ENCODE data around the gene SDHAF4.
A peak's percentile ranks its signal among the peaks of the same experiment; 100 is the strongest.
"Not testable (repeated sequence)": the region's sequence is repeated elsewhere in the genome, so short reads cannot be mapped to it uniquely, and the experiment has no call there.

Gene SDHAF4

DNA sequence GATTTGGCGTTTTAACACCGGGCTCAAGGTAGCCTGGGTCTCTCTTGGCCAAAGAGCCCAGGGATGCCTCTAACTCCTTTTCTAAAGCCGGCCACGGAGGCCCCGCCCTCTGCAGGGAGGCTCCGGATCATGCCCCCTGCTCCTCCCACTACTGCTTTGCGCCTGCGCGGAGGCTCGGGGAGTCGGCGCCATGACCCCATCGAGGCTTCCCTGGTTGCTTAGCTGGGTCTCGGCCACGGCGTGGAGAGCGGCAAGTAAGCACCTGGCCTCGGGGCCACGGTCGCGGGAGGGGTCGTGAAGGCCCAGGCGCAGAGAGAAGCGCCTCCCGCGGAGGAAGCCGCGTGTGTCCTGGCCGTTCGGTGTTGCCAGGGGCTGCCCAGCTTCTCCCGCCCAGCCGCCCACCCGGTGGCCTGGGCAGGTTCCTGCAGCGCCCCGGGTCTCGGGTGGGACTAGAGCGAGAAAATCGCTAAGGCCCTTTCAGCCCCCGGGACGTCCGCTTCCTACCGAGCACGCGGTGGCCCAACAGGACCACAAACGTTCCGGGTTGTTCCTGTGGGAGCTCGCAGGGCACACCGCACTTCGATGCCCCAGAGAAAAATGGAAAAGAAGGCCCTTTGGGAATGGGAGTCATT, at the start of gene SDHAF4:
TSS of gene SDHAF4 (plus strand) at position 180 of the 632 bp plus-strand sequence. CDS start at position 191, 11 bp downstream.
- peak; percentile 79 for DNase-seq

DNA sequence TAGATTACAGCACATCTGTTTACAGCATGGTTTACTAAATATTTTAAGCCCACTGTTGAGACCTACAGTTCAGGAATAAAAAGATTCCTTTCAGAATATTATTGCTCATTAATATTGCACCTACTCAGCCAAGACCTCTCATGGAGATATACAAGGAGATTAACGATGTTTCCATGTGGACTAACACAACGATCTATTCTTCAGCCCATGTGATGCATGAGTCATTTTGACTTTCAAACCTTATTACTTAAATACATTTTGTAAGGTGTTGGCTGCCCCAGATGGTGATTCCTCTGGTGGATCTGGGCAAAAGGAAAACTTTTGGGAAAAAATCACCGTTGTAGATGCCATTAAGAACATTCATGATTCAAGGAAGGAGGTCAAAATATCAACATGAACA, 48.0 kb upstream of the SDHAF4 start:
- DNase-seq = no peak

GRCh38 chr6:70520575-70520974, 46.2 kb upstream of the SDHAF4 start:
- DNase-seq = no peak

DNA sequence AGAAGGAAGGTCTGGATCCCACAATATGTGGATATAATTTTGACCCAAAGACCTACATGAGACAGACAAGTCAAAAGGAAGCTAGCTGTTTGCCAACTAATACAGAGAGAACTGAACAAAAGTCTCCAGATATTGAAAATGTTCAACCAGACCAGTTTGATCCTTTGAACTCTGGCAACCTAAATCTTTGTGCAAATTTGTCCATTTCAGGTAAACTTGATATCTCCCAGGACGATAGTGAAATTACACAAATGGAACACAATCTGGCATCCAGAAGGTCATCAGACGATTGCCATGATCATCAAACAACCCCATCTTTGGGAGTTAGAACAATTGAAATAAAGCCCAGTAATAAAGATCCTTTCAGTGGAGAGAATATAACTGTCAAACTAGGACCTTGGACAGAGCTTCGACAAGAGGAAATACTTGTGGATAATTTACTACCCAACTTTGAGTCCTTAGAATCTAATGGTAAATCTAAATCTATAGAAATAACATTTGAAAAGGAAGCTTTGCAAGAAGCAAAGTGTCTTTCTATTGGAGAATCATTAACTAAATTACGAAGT, 41.9 kb upstream of the SDHAF4 start:
- no peak for DNase-seq

DNA sequence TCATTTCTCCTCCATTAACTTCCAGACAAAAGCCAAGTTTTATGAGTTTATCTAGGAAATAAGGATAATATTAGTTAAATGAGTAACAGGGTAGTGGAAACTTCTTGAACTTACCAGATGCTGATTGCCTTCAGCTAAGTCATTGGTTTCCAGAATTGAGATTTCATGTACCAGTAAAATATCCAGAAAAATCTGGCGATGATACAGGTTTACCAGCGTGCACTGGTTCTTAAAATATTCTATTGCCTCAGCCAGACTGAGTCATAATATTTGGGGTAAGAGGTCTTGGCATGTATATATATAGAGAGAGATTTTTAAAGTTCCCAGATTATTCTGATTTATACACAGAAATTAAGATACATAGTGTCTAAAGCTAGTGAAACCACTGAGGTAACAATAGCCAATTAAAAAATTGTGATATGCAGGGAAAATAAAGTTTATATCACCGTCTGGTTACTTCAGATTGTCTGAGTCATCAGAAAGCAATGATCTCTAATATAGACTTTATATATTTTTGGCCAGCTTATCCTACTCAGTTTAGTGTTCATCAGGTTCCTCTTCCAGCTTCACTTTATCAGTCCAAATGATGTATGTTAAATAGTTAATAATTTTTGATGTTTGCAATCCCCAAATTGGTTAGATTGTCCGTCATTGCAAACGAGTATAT, 39.5 kb upstream of the SDHAF4 start:
- DNase-seq = no peak

DNA sequence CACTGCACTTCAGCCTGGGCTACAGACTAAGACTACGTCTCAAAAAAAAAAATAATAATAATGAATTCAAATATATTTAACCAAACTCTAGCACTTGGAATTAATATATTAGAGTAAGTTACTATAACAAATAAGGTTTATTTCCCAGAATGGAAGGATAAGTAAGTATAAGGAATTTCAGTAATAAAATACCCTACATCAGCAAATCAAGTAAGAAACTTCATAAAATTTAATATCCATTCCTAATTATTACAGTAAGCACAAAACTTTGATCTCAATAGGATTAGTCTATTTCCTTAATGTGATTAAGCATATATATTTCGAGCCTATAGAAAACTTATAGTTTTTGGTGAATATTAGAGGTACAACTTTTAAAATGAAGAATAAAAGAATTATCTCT, 36.7 kb upstream of the SDHAF4 start:
- no peak for DNase-seq

GRCh38 chr6:70531133-70531532, 35.6 kb upstream of the SDHAF4 start:
- no peak for DNase-seq

DNA sequence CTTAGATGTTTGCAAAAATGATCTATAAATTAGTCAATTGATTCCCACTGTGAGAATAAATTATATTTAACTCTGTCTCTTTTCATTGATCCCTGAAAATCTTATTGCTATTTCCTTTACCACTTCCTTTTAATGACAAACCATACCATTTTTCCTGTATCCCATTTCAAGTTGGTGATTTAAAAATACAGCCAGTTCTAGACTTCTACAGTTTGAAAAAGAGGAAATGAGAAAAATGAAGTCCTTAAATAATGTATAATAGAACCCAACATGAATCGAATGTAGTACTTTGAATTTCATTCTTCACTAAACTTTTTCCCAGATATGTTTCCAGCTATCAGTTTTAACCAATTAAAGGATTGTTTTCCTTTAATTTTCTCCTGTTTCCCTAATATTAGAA, 29.5 kb upstream of the SDHAF4 start:
- no peak for DNase-seq

DNA sequence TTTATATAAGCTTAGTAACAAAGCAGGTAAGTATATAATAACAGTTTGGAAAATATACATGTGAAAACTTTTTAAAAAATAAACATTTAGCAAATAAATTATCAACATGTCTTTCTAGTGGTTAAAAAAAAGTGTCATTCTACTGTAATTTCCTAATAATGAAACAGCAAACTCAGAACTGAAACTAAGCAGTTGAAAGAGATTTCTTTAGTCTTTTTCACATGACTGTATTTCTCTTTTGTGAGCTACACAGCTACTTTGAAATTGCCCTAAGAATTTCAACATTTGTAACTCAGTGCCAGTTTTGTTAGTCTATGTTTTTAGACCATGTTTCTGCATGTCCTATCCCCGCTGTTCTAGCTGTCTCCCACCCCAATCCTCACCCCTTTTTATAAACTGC, 28.4 kb upstream of the SDHAF4 start:
- no peak for DNase-seq

- no peak for DNase-seq
Observed at GRCh38 chr6:70547313-70547712, 19.4 kb upstream of the SDHAF4 start.

GRCh38 chr6:70547905-70548304, 18.8 kb upstream of the SDHAF4 start:
- no peak for DNase-seq

- no peak for DNase-seq
Observed at GRCh38 chr6:70549327-70549726, 17.4 kb upstream of the SDHAF4 start.

- DNase-seq = no peak
Observed at GRCh38 chr6:70551566-70551965, 15.2 kb upstream of the SDHAF4 start.

- not testable (repeated sequence) for DNase-seq
Observed at GRCh38 chr6:70552286-70552940, 14.3 kb upstream of the SDHAF4 start.

GRCh38 chr6:70552974-70553373, 13.8 kb upstream of the SDHAF4 start:
- no peak for DNase-seq

- DNase-seq = no peak
Observed at GRCh38 chr6:70557998-70558397, 8.7 kb upstream of the SDHAF4 start.

DNA sequence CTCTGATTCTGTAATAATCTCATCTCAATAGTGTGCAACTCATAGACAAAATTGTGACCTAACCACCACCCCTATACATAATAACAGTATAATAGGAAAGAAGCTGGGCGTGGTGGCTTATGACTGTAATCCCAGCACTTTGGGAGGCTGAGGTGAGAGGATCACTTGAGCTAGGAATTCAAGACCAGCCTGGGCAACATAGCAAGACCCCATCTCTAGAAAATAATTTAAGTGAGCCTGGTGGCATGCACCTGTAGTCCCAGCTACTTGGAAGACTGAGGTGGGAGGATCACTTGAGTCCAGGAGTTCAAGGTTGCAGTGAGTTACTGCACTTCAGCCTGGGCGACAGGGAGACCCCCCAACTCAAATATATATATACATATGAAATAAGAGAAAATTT, 4.3 kb upstream of the SDHAF4 start:
- not testable (repeated sequence) for DNase-seq

DNA sequence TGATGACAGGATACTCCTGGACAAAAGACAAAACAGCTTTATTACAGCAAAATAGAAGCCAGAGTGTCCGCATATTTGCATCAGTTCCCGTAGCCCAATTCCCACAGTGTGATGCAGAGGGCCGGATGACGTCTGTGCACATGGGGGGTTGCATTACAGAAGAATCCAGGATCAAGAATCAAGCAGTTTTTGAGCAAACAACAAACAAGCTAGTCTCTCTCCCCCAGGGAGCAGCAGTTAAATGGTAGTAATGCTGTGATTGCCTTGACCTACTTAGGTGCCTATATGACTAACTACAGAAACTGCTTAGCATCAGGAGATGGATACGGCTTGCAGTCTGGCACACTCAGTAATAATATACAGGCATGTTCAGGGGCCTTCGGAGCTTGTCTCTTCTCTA, 3.2 kb upstream of the SDHAF4 start:
- no peak for DNase-seq

- no peak for DNase-seq
Observed at GRCh38 chr6:70574643-70575042, 7.9 kb downstream of the SDHAF4 start.

- no peak for DNase-seq
Observed at GRCh38 chr6:70575899-70576495, 9.3 kb downstream of the SDHAF4 start.

DNA sequence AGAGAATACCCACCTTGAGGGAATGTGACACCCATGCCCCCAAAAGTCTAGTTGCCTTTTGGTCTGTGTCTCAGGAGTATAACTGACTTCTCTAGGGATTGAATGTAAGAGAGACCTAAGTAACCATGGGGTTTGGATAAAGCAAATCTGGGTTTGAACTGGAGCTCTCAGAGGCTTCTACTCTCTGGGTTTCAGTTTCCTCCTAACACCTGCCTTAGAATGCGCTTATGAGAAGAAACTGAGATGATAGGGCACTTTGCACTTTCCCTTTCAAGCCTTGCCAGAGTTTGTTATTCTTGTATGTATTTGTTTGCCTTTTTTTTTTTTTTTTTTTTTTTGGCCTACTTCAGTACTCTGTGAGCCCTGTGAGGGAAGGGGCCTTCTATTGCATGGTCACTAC, 19.4 kb downstream of the SDHAF4 start:
- DNase-seq = no peak

GRCh38 chr6:70590400-70590799, 23.7 kb downstream of the SDHAF4 start:
- DNase-seq = peak; percentile 43

GRCh38 chr6:70592391-70593117, 25.8 kb downstream of the SDHAF4 start:
- peak; percentile 22 for DNase-seq
